Measurements from ENCODE around the gene TIMP1.

TIMP1 gene

GRCh38 chrX:47581731-47582647 is at the start of gene TIMP1:
TIMP1 (plus strand) TSS chrX:47582436; CDS start chrX:47583416, 980 bp downstream.
- DNase-seq = peak; percentile 81 to 86

- no peak for DNase-seq
These were observed 42.4 kb upstream of the TIMP1 start for GRCh38 chrX:47539860-47540259.

- peak in 1 of 2 donors; percentile 25 for DNase-seq
These were observed 41.3 kb upstream of the TIMP1 start for GRCh38 chrX:47540754-47541538.

GRCh38 chrX:47543496-47543895 is 38.7 kb upstream of the TIMP1 start:
- no peak for DNase-seq

DNA sequence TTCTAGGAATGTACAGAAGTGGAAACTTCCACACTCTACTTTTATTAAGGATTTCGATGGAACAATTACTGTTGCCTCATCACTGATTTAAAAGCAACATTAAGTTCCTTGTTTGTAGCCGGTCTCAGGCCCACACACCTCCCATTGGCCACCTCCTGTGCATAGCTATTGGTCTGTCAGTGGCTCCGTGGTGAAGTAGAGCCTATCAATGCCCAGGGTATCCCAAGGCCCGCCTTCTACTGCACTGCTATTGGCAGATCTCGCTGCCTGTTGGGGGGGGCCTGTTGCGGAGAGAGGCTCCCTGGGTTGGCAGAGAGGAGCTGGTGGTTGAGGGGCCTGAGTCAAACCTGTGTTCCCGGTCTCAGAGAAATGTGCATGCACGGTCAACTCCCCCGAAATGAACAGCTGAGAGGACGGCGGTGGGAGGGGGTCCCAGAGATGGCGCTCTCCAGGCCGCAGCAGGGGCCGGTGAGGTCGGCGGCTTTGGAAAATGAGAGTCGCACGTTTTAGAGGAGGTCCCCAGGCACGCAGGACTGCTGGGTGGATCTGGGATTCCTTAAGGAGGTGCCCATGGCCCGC is 26.1 kb upstream of the TIMP1 start:
- peak; percentile 88 to 90 for DNase-seq

DNA sequence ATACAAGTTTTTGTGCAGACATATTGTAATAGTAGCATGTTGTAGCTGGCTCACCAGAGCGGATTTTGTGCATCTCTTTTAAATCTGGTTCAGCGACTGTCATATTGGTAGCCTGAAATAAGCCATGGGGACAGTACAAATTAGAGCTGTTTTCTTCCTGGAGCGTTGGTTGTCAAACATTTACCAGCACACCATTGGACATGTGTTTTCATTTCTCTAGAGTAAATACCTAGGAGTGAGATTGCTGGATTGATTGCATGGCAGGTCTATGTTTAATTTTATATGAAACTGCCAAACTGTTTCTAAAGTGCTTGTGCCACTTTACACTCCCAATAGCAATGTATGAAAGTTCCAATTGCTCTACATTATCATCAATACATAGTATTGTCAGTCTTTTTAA is 23.8 kb upstream of the TIMP1 start:
- DNase-seq = no peak

- DNase-seq = no peak
These were observed 21.9 kb upstream of the TIMP1 start for GRCh38 chrX:47560179-47560933.

- peak; percentile 98 for DNase-seq
These were observed 21.1 kb upstream of the TIMP1 start, which contains the start of gene ARAF for GRCh38 chrX:47560934-47561658. ARAF (plus strand) TSS chrX:47561205; CDS start chrX:47562968, 1,763 bp downstream.

DNA sequence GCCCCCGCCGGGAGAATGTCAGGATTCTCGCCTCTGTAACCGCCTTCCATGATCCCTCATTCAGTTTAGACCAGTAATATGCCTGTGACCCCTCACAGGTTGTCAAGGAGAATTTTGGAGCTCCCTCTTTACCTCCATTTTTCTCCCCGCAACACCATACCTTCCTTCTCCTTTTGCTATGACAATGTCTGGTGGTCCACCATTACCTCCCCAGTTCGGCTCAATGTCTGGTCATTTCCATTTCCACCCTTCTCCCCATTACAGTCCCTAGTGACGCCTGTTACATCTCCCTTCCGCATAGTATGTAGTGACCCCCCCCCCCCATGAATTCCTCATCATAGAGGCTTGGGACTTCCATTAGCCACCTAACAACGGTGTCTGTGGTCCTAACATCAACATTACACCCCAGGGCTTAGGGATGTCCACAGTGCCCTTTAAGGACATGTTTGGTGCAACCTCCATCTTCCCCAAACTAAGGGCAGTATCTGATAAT is 20.5 kb upstream of the TIMP1 start:
- no peak for DNase-seq

DNA sequence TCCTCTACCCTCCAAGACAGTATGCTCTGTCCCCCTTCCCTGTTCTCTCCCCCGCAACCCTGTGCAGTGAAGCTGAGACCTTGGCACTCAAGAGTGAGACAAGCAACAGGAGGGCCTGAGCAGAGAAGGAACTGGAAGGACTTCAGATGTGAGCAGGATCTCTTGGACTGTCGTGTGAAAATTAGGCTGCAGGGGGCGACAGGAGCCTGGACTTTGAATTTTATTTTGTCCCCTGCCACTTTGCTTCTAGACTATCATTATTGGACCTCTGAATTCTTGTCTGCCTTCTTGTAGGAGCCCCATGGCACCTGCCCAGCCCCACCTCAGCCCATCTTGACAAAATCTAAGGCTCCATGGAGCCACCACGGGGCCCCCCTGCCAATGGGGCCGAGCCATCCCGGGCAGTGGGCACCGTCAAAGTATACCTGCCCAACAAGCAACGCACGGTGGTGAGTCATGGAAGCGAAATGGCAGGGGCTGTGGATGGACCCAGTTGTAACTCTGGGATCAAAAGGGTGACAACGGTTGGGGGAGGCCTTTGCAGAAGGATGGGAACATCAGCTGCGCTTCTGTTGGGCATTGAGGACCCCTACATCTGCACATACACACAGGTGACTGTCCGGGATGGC is 19.5 kb upstream of the TIMP1 start:
- DNase-seq = peak; percentile 32 to 39

GRCh38 chrX:47563801-47564315 is 18.4 kb upstream of the TIMP1 start:
- no peak for DNase-seq

DNA sequence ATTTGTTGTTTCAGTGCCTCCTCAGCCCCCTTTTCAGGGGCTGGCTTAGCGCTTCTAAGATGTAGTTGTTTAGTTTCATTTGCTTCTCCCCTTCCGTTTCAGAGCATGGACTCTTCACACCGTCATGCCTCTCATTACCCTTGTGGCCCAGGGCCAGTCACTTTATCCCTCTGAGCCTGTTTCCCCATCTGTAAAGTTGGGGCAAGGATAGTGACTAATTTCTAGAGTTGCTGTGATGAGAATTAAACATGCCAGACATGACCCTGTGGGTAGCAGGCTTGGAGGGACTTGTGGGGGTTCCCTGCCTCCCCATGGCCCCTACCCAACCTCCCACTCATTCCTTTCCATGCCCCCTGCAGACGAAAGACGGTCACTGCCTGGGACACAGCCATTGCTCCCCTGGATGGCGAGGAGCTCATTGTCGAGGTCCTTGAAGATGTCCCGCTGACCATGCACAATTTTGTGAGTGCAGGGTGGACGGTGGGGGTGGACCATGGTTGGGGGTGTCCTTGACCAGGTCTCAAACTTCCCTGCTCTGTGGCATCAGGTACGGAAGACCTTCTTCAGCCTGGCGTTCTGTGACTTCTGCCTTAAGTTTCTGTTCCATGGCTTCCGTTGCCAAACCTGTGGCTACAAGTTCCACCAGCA is 17.7 kb upstream of the TIMP1 start:
- no peak for DNase-seq

GRCh38 chrX:47566841-47567240 is 15.4 kb upstream of the TIMP1 start:
- no peak for DNase-seq

DNA sequence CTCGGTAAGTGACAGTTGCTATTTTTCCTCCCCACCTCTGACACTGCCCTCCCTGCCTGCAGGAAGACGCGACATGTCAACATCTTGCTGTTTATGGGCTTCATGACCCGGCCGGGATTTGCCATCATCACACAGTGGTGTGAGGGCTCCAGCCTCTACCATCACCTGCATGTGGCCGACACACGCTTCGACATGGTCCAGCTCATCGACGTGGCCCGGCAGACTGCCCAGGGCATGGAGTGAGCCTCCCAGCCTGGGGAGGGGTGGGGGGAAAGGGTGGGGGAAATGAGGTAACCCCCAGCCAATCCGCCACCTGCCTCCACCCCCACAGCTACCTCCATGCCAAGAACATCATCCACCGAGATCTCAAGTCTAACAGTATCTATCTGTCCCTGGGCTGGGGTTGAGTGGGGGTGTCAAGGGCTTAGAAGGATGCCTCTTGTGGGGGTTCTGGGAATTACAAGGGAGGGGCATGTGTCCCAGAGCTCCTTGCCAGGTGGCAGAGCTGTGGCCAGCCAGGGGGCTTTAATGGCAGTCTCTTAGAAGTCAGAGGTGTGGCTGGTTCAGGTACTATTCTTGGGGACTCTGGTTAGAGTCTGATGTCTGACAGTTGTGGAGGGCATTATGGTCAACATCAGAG is 13.5 kb upstream of the TIMP1 start:
- DNase-seq = peak; percentile 29 to 44

DNA sequence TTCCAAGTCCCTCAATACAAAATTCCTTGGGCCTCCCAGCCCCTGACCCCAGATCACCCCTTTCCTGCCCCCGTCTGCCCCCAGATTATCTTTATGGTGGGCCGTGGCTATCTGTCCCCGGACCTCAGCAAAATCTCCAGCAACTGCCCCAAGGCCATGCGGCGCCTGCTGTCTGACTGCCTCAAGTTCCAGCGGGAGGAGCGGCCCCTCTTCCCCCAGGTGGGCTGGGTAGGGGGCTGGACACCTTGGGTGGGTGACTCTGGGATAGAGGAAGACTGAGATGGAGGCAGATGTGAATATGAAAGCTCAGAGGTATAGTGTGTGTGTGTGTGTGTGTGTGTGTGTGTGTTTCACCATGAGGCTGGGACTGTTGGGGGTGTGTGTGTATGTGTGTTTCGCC is 11.4 kb upstream of the TIMP1 start:
- DNase-seq = no peak

DNA sequence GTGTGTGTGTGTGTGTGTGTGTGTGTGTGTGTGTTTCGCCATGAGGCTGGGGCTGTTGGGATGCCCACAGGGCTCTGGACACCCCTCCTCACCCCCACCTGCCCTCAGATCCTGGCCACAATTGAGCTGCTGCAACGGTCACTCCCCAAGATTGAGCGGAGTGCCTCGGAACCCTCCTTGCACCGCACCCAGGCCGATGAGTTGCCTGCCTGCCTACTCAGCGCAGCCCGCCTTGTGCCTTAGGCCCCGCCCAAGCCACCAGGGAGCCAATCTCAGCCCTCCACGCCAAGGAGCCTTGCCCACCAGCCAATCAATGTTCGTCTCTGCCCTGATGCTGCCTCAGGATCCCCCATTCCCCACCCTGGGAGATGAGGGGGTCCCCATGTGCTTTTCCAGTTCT is 11.0 kb upstream of the TIMP1 start:
- DNase-seq = no peak

DNA sequence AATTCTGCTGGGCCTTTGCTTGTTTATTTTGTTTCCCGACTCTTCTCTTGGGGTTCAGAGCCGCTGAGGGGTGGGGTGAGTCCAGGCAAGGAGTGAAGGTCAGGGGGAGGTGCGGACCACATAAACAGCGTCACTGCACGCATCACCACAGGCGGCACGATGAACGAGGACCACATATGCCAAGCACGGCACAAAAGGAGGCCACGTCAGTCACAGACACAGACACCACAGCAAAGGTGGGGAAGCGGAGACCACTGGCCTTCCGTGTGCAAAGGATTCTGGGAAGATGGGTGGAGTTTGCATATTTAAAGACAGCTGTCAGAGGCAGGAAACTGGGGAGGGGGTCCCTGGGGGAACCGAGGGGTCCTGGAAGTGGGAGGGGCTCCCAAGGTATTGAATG is 10.3 kb upstream of the TIMP1 start:
- DNase-seq = no peak

DNA sequence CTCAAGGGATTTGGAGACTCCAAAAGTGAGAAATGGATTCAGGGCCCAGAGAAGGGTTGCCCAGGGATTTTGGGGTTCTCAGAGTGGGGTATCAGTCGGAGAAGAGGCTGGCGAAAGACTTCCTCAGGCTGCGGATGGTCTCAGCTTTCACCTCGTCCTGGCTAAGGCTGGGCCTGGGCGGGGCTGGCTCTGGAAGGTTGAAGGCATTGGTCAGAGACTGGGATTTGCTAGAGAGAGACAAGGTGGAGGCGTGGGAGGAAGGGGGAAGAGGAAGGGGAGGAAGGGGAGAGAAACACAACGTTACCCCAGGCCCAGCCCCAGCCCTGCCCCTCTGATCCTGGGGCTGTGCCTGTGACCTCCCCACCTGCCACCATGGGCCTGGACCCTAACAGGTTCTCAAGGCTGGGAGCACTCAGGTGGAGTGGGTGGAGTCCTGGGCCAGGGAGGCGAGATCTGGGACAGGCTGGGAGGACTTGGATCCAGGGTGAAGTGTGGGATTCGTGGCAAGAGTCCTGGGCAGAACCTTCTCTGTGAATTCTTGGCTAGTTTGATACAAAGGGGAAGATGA is 9.4 kb upstream of the TIMP1 start:
- DNase-seq = no peak

DNA sequence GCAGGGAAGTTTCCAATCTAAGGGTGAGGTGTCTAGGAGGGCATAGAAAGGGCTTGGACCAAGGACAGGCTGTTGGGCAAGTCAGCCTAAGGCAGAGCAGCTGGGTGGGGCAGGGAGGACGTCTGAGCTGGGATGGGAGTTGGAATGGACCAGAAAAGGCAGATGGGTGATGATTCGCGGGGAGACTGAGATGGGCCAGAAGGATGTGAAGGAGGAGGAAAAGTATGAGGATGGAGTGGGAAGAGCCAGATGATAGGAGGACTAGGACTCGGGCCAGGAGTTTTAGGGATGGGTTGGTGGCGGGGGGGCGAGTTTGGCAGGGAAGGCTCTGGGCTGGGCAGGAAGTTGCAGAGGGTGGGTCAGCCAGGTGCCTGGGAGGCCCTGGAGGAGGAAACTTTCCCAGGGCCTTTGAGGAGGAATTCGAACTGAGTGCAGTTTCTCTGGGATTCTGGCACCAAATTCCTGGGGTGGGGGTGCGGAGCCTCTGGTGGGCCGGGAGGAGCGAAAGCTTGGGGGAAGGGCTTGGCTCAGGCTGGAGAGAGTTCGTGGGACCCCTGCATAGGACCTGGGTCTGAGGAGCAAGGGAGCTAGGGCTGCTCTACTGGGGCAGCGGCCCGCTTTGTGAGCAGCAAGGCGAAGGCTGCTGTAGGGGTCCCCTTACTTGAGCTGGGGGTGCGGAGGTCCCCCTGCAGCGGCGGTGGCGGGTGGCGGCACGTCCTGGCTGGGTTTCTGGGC is 8.7 kb upstream of the TIMP1 start:
- DNase-seq = no peak

Data from CD4-positive, alpha-beta T cell treated with Interleukin-1 beta for 1 hour (primary cell).